B cell (primary cell): Measurements from ENCODE around the gene PXMP4. TPM values are rescaled to one million over a fixed set of nuclear protein-coding genes. Genes with fewer than 3 reads are reported as not detected.

Experiments used
- ATAC-seq: fragments of 200-7000 bp; cut with Tn5 transposase; one replicate; pipeline ENCODE4 v1.10.0; 2021; ENCODE audit warnings: low read depth, mild to moderate bottlenecking, moderate number of reproducible peaks, moderate library complexity
- CTCF ChIA-PET: fragments of 350-600 bp; sonication (Branson Sonifier 250); formaldehyde crosslinking; loops from one replicate; lab custom pipeline; 2021; ENCODE audit warnings: antibody characterized with exemption, inconsistent platforms; lab: Charles Lee
- POLR2A ChIA-PET: fragments of 350-600 bp; sonication (Branson Sonifier 250); formaldehyde crosslinking; loops from one replicate; lab custom pipeline; 2021; ENCODE audit warnings: antibody characterized with exemption; lab: Charles Lee
- DNase-seq: peaks from one replicate; pipeline ENCODE4 v3.0.0; 2013
- H2AFZ ChIP-seq: 2 replicates; pipeline ENCODE4 v1.6.1; 2012; ENCODE audit warnings: mild to moderate bottlenecking, low read depth, low read length; ENCODE audit not compliant: insufficient read depth, poor library complexity, severe bottlenecking
- H3K27ac ChIP-seq, 2 donors: 1 replicate in 1 of 2; 2 replicates in 1 of 2; pipeline ENCODE4 v1.5.1; 2012 to 2013; ENCODE audit warnings: low read length in 2 of 2, mild to moderate bottlenecking in 2 of 2, moderate library complexity in 1 of 2
- H3K27me3 ChIP-seq, 4 experiments: fragments of 200-600 bp in 1 of 4; sonication (generic) in 1 of 4; replicated peaks in 1 of 4; 1 replicate in 2 of 4; 2 replicates in 2 of 4; pipeline versions ENCODE4 v1.6.1 to v1.7.0; 2013 to 2016; ENCODE audit warnings: low read length in 3 of 4, mild to moderate bottlenecking in 2 of 4, mixed read lengths in 1 of 4, moderate library complexity in 1 of 4; ENCODE audit not compliant: insufficient read depth in 4 of 4, control insufficient read depth in 3 of 4; ENCODE audit errors: control extremely low read depth in 1 of 4
- H3K36me3 ChIP-seq, 2 experiments: replicated peaks in 1 of 2; 1 replicate in 1 of 2; 2 replicates in 1 of 2; pipeline versions ENCODE4 v1.6.1 to v1.7.1; 2013; ENCODE audit warnings: low read length in 1 of 2; ENCODE audit not compliant: insufficient read depth in 2 of 2, control insufficient read depth in 1 of 2; ENCODE audit errors: control extremely low read depth in 1 of 2, extremely low read depth in 1 of 2
- H3K4me1 ChIP-seq, 2 donors: fragments of 200-600 bp in 1 of 2; sonication (generic) in 1 of 2; 1 replicate in 1 of 2; 2 replicates in 1 of 2; pipeline versions ENCODE4 v1.5.1 to v1.6.1; 2013 to 2017; ENCODE audit warnings: low read length in 2 of 2; ENCODE audit not compliant: control insufficient read depth in 2 of 2, insufficient read depth in 2 of 2
- H3K4me2 ChIP-seq: replicated peaks from 2 replicates; pipeline ENCODE3; 2012; ENCODE audit warnings: mild to moderate bottlenecking, low read depth, low read length; ENCODE audit not compliant: poor library complexity, severe bottlenecking
- H3K4me3 ChIP-seq, 5 experiments: fragments of 200-600 bp in 1 of 5; sonication (generic) in 1 of 5; 1 replicate in 3 of 5; 2 replicates in 2 of 5; pipeline versions ENCODE4 v1.5.1 to v1.7.0; 2011 to 2016; ENCODE audit warnings: low read length in 4 of 5, mild to moderate bottlenecking in 4 of 5, low read depth in 2 of 5, control low read depth in 1 of 5, moderate library complexity in 1 of 5; ENCODE audit not compliant: insufficient read depth in 1 of 5; ENCODE audit errors: control extremely low read depth in 1 of 5, extremely low read depth in 1 of 5
- H3K79me2 ChIP-seq: fragments of 200-600 bp; sonication (generic); one replicate; pipeline ENCODE4 v1.6.0; 2016; ENCODE audit warnings: low read length; ENCODE audit not compliant: control insufficient read depth, insufficient read depth
- H3K9ac ChIP-seq: fragments of 200-600 bp; sonication (generic); 2 replicates; pipeline ENCODE4 v1.6.1; 2017; ENCODE audit warnings: mild to moderate bottlenecking, low read length, moderate library complexity
- H3K9me3 ChIP-seq, 3 donors: one replicate each; pipeline versions ENCODE4 v1.6.1 to v1.7.1; 2013; ENCODE audit warnings: low read length in 2 of 3; ENCODE audit not compliant: control insufficient read depth in 2 of 3, insufficient read depth in 1 of 3; ENCODE audit errors: control extremely low read depth in 1 of 3
- H4K20me1 ChIP-seq: 2 replicates; pipeline ENCODE4 v1.6.0; 2012; ENCODE audit warnings: mild to moderate bottlenecking, low read length; ENCODE audit not compliant: insufficient read depth, control insufficient read depth, poor library complexity, severe bottlenecking
- H3K27ac Mint-ChIP-seq: one replicate; pipeline ENCODE4 v1.8.0; 2021; ENCODE audit warnings: mixed read lengths
- H3K27me3 Mint-ChIP-seq: one replicate; pipeline ENCODE4 v1.8.0; 2021; ENCODE audit warnings: mixed read lengths
- H3K4me1 Mint-ChIP-seq: one replicate; pipeline ENCODE4 v1.8.0; 2021; ENCODE audit warnings: mixed read lengths
- H3K4me3 Mint-ChIP-seq: one replicate; pipeline ENCODE4 v1.8.0; 2021; ENCODE audit warnings: mixed read lengths
- H3K9me3 Mint-ChIP-seq: one replicate; pipeline ENCODE4 v1.8.0; 2022; ENCODE audit warnings: mixed read lengths; ENCODE audit not compliant: insufficient read depth
- CTCF ChIP-seq: fragments of 200-600 bp; IDR thresholded peaks from one replicate; pipeline ENCODE4 v1.8.0; 2022; ENCODE audit warnings: antibody characterized with exemption, mild to moderate bottlenecking
- EZH2 ChIP-seq: IDR thresholded peaks from 2 replicates; pipeline ENCODE4 v1.6.1; 2012; ENCODE audit warnings: borderline replicate concordance, low read depth, mild to moderate bottlenecking, moderate library complexity, low read length; ENCODE audit not compliant: insufficient read depth, poor library complexity, severe bottlenecking
- WGBS: methylation state at CpG from one replicate; pipeline ENCODE4 v1.1.5; 2013; ENCODE audit warnings: missing lambda C conversion rate; ENCODE audit not compliant: insufficient coverage; 5-methylcytosine and 5-hydroxymethylcytosine counted together
- intact Hi-C: fragments of 100-400 bp; cut with micrococcal nuclease; formaldehyde crosslinking; loops from one replicate; pipeline ENCODE4 v1.10.0; 2022
- polyA plus RNA-seq: library from polyadenylated mRNA; depleted of rRNA; stranded (reverse); fragments of >200 nt; gene quantifications from 2 replicates; pipeline ENCODE4 v1.2.3, GENCODE V29; 2012
- total RNA-seq, 2 donors: library from RNA; stranded (reverse); fragments of 120-200 nt in 1 of 2; gene quantifications; 1 replicate in 1 of 2; 2 replicates in 1 of 2; pipeline versions ENCODE4 v1.2.3 to v1.2.4, GENCODE V29; 2013 to 2022

PXMP4 gene
- total and polyA plus RNA-seq, 2 donors (not counting 1 experiment from before 2014, with no cell fraction given), result 5.0 to 6.6 TPM

- POLR2A ChIA-PET, result interaction anchor here (0.6 to 3.5 kb wide), 9 partner anchors 14 to 291 kb away, joined by 3 to 31 read pairs (median 10); partner anchors contain the start of genes CHMP4B, PXMP4, RALY and SNTA1
- intact Hi-C loops, result loop anchor here (1.0 to 2.0 kb wide), 3 partner anchors 14 to 245 kb away; partner anchors contain the start of gene PXMP4
- WGBS, result 36% methylated on average over 2 of the region's 6 CpGs
- Histone ChIP-seq H3K27me3 (no peaks in the 10 kb centered on the region), H3K9ac (peak overlapping the region; percentile 24), H4K20me1 (no peaks in the 10 kb centered on the region), H2AFZ (peak overlapping the region; percentile 35), H3K27ac (peak overlapping the region; percentile 74 to 77), H3K4me3 (peak overlapping the region in 2 of 5 experiments; percentile 22 to 25), H3K9me3 (peaks cover 1 to 30% (median 15%) of the 10 kb centered on the region in 3 donors), H3K4me1 (peaks cover 20 to 29% of the 10 kb centered on the region in 2 donors), H3K79me2 (peaks cover 4% of the 10 kb centered on the region), H3K4me2 (peak overlapping the region; percentile 97), H3K36me3 (no peaks in the 10 kb centered on the region)
- peak overlapping the region; percentile 88 for H3K27ac Mint-ChIP-seq
- H3K9me3 Mint-ChIP-seq, result peaks cover 5% of the 10 kb centered on the region
- TF ChIP-seq CTCF (no peak), EZH2 (no peak)
- H3K27me3 Mint-ChIP-seq, result no peaks in the 10 kb centered on the region
- DNase-seq (peak; percentile 67), ATAC-seq (no peak)
- CTCF ChIA-PET, result interaction anchor here (0.6 to 2.7 kb wide), 9 partner anchors 21 to 336 kb away, joined by 3 to 21 read pairs (median 5); partner anchors contain the start of gene CHMP4B
- H3K4me3 Mint-ChIP-seq, result peak overlapping the region; percentile 98
- H3K4me1 Mint-ChIP-seq, result peaks cover 24% of the 10 kb centered on the region
Observed at GRCh38 chr20:33733654-33734576, 13.8 kb upstream of the PXMP4 start.
